ENCODE results near the gene HBB. TPM values are rescaled to one million over a fixed set of nuclear protein-coding genes. Genes with fewer than 3 reads are reported as not detected.

Gene HBB
- total RNA-seq, 1 donor from 2014 or later: 162 TPM

DNA sequence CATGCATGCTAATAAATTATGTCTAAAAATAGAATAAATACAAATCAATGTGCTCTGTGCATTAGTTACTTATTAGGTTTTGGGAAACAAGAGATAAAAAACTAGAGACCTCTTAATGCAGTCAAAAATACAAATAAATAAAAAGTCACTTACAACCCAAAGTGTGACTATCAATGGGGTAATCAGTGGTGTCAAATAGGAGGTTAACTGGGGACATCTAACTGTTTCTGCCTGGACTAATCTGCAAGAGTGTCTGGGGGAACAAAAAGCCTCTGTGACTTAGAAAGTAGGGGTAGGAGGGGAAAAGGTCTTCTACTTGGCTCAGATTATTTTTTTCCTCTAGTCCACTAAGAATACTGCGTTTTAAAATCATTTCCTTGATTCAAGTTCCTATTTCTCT is 810 bp upstream of the HBB start:
- no peak for DNase-seq

DNA sequence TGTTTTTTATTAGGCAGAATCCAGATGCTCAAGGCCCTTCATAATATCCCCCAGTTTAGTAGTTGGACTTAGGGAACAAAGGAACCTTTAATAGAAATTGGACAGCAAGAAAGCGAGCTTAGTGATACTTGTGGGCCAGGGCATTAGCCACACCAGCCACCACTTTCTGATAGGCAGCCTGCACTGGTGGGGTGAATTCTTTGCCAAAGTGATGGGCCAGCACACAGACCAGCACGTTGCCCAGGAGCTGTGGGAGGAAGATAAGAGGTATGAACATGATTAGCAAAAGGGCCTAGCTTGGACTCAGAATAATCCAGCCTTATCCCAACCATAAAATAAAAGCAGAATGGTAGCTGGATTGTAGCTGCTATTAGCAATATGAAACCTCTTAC is 1.4 kb downstream of the HBB start:
- no peak for DNase-seq

DNA sequence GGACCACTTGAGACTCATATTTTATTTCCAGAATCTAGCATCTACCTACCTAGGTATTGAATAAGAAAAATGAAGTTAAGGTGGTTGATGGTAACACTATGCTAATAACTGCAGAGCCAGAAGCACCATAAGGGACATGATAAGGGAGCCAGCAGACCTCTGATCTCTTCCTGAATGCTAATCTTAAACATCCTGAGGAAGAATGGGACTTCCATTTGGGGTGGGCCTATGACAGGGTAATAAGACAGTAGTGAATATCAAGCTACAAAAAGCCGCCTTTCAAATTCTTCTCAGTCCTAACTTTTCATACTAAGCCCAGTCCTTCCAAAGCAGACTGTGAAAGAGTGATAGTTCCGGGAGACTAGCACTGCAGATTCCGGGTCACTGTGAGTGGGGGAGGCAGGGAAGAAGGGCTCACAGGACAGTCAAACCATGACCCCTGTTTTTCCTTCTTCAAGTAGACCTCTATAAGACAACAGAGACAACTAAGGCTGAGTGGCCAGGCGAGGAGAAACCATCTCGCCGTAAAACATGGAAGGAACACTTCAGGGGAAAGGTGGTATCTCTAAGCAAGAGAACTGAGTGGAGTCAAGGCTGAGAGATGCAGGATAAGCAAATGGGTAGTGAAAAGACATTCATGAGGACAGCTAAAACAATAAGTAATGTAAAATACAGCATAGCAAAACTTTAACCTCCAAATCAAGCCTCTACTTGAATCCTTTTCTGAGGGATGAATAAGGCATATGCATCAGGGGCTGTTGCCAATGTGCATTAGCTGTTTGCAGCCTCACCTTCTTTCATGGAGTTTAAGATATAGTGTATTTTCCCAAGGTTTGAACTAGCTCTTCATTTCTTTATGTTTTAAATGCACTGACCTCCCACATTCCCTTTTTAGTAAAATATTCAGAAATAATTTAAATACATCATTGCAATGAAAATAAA is 2.1 kb downstream of the HBB start:
- no peak for DNase-seq

DNA sequence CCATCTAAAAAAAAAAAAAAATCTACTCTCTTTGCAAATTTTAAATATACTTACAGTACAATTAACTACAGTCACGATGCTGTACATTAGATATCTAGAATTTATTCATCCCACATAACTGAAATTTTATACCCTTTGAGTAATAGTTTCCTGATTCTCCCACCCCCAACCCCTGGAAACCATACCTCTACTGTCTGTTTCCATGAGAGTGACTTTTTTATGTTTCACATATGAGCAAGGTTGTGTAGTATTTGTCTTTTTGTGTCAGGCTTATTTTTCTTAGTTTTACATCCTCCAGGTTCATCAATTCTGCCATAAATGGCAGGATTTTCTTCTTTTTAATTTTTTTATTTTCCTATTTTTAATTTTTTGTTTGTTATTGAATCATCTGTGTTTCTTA is 3.2 kb downstream of the HBB start:
- no peak for DNase-seq

DNA sequence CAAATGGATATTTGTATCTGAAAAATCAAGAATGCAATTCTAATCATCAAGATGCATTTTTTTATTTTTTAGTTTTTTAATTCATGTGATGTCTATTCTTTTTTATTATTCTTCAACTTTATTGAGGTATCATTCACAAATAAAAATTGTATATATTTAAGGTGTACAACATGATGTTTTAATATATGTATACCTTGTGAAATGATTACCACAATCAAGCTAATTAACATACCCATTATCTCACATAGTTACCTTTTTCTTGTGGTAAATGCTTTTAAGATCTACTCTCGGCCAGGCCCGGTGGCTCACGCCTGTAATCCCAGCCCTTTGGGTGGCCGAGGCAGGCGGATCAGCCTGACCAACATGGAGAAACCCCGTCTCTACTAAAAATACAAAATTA is 3.7 kb downstream of the HBB start:
- no peak for DNase-seq

DNA sequence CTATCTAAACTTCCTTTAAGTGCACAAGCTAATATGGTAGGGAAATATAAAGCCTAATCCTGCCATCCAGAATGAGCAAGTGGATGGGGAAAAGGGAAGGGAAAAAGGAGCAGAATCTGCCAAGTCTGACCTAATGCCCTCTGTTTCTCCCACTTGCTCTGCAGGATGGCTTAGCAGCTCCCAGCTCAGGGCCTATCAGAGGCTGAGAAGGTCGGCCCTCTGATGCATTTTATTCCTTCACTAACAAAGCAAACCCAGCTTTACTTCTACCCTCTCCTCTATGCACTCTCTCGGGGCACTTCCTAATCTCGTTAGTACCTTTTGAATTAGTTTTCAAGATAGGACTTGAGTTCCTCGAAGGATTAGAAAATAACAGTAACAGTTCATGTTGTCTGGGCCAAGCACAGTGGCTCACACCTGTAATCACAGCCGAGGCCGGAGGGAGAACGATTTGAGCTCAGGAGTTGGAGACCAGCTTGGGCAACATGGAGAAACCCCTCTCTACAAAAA is 16.4 kb downstream of the HBB start:
- no peak for DNase-seq

DNA sequence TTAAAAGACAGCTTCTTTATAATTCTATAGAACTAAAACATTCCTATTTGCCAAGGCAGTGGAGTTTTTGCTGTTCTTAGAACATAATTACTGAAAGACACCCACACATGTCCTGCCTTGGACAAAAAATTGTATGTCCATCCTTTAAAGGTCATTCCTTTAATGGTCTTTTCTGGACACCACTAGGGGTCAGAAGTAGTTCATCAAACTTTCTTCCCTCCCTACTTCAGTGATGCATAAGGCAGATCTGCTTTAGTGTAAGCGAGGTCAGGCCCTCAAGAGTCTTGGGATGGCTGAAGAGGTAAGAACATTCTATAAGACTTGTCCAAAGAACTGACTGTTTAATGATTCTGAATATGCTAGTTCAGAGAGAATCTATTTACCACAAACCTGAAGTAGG is 22.1 kb downstream of the HBB start:
- peak; percentile 23 for DNase-seq

DNA sequence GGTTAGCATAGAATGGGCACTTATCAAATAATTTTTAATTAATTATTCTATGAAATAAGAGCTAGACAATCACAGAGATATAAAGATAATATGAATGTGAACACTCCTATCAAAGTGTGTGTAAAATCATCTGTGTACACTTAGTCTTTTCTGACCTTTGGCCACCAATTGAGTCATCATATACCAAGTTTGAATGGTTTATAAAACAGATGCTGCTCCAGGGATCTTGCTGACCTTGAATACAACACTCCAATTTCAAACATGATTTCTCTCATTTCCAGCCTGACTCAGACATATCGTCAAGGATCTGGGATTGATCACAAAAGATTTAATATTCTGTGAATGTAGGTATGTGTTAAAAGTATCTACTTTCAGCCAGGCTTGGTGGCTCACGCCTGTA is 23.5 kb downstream of the HBB start:
- DNase-seq: no peak

DNA sequence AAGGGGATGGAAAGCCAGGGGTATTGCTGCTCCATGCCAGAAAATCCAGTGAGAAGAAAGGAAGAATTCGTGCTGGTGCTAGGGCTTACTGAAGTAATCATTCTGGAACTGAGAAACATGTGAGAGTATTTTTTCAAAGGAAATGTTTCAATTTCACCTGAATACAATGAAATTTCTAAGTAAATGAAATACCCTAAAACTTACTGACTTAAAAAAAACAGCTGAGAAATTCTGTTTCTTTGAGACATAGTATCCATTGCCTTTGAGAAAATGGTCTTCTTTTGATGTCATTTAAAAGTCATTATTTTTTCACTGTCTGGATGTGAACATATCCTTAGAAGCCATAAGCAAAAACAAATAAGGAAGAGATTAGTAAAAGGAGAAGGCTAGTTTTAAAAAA is 26.3 kb downstream of the HBB start, which contains the start of gene OR51V1:
OR51V1 (minus strand) TSS at position 101 of the 400 bp plus-strand sequence; CDS start at position 101, 0 bp downstream.
- no peak for DNase-seq

DNA sequence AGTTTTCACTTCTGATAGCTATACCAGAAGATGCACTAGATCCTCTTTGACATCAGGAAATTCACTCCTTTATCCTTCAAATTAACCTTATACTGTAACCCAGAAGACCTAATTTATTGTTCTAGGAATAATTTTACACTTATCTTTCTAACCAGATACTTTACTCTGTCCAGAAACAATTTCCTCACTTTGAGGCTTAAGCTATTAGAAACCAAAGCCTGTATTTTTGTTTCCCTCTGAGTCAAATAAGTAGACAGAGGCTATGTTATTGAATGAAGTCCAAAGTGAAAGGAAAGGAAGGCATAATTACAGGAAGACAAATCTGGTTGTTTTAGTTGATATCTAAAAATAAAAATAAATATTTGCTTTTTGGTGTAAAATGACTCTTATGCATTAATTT is 28.6 kb downstream of the HBB start:
- DNase-seq: no peak

DNA sequence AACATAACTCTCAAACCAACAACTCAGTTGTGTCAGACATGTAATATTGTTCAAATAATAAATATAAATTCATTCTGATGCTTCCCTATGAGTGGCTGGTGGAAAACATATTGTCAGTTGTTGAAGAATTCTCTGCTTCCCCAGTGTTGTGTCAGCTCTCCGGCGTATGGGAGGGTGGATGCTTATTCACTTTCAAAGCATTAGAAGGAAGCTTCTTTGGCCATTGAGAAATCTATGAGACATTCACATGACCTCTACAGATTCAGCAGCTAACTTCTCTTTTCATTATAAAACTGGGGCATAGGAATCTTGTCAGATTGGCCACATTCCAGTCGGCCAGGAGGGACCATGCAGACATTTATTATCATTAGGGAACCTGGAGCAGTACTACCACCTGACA is 29.3 kb downstream of the HBB start:
- no peak for DNase-seq

DNA sequence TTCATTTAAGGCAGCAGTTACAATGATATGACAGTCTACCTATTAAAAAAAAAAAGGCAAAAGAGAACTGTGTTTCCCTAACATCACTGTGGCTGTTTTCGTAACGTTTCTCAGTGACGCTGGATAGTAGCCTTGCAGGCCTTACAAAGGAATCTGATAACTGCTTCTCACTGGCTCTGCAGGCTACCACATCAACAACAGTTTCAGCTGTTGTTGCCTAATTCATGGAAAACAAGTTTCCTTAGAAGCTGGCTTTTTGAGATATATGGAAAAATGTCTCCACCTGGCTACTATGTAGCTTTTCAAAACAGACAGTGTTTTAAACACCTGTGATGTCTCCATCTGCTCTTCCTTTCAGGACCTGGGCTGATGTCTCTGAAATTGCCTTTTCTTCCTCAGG is 30.1 kb downstream of the HBB start:
- DNase-seq: peak; percentile 16

DNA sequence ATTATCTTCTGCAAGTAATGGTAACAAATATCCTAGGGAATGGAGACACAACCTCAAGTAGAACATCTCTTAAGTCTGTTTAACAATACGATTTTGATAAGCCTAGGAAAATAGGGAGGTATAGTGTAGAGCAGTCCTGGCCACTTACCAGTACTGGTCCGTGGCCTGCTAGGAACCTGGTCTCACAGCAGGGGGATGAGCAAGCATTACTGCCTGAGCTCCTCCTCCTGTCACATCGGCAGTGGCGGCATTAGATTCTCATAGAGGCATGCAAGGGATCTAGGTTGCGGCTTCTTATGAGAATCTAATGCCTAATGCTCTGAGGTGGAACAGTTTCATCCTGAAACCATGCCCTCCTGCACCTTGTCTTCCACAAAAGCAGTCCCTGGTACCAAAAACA is 30.8 kb downstream of the HBB start:
- DNase-seq: no peak

DNA sequence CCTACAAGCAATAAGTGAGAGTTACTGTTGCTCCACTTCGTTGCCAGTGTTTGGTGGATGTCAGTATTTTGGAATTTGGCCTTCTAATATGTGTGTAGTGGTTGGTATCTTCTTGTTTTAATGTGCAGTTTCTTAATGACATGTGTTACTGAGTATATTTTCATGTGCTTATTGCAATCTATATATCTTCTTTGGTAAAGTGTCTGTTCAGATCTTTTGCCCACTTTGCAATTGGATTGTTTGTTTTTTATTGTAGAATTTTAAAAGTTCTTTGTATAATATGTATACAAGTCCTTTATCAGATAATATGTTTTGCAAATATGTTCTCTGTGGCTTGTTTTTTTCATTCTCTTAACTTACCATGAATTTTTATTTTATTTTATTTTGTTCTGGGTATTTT is 34.1 kb downstream of the HBB start:
- DNase-seq: no peak

DNA sequence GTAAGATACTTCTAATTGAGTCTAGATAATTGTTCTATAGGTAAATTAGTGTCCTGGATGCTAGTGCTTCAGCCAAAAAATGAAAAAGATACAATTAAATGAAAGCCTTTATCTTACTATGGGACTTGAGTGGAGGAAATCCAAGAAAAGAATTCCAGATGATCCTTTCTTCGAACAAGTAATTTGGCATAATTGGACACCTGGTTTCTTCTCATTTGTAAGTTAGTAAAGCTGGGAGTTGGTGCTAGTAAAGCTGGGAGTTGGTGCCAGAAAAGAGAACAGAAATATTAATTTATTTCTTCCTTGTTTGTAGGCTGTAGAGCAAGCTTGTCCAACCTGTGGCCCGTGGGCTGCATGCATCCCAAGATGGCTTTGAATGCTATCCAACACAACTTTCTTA is 38.7 kb downstream of the HBB start:
- DNase-seq: no peak

DNA sequence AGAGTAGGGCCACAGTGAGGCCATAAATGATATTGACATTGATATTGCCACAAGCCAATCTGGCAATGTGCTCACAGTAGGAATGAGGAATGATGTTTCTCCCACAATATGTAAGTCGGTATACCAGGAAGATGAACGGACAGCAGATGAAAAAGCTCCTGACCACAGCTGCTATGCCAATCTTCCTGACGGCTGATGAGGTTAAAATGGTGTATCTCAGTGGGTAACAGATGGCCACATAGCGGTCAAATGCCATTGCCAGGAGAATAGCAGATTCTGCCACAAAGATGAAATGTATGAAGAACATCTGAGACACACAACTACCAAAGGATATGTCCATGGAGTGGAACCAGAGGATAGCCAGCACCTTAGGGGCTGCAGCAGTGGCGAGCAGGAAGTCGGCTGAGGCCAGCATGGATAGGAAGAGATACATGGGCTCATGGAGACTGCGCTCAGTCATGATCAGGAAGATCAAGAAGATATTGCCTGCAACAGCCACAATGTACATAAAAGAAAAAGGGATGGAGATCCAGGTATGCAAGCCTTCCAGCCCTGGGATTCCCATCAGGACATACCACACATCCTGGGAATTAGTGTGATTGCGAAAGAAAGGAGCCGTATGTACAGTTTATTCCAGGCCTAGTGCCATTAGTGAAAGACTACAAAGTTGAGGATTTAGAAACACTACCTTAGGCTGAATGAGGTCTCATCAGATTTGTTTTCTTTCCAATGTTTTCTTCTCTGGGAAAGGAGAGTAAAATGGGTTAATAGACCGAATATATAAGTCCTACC is 48.6 kb downstream of the HBB start:
- no peak for DNase-seq

Other genes with a start within 250 kb of the HBB start
- gene OR51L1, start 232.2 kb downstream of the HBB start, total RNA-seq: not detected
- not detected for gene OR52J3, start 180.5 kb downstream of the HBB start, total RNA-seq
- gene OR52E2, start 167.4 kb downstream of the HBB start, total RNA-seq: not detected
- not detected for gene OR52E1, start 157.5 kb downstream of the HBB start, total RNA-seq
- not detected for gene OR52A5, start 88.7 kb downstream of the HBB start, total RNA-seq
- not detected for gene OR52A1, start 72.3 kb downstream of the HBB start, total RNA-seq
- not detected for gene OR51V1, start 26.4 kb downstream of the HBB start, total RNA-seq
- gene HBD, start 7.4 kb upstream of the HBB start, total RNA-seq: not detected
- 7.5 TPM for gene HBG1, start 22.8 kb upstream of the HBB start, total RNA-seq
- 982 TPM for gene HBG2, start 27.7 kb upstream of the HBB start, total RNA-seq
- gene HBE1, start 42.9 kb upstream of the HBB start, total RNA-seq: 3.3 TPM
- gene OR51B4, start 74.9 kb upstream of the HBB start, total RNA-seq: not detected
- gene OR51B2, start 97.2 kb upstream of the HBB start, total RNA-seq: 1.0 TPM
- gene OR51B5, start 116.5 kb upstream of the HBB start, total RNA-seq: not detected
- not detected for gene OR51B6, start 124.4 kb upstream of the HBB start, total RNA-seq
- gene OR51M1, start 156.7 kb upstream of the HBB start, total RNA-seq: not detected
- gene OR51Q1, start 195.0 kb upstream of the HBB start, total RNA-seq: not detected
- gene OR51I1, start 214.4 kb upstream of the HBB start, total RNA-seq: not detected
- gene OR51I2, start 222.3 kb upstream of the HBB start, total RNA-seq: not detected